GM12878 (cell line): ENCODE data around the gene TRIP11. TPM values are rescaled to one million over a fixed set of nuclear protein-coding genes. Genes with fewer than 3 reads are reported as not detected.

ENCODE experiments used
- ATF3 ChIP-seq: IDR thresholded peaks from 2 replicates; pipeline ENCODE4 v1.6.1; 2011; ENCODE audit warnings: low read depth, mild to moderate bottlenecking, low read length, moderate library complexity, borderline replicate concordance; ENCODE audit errors: extremely low read depth
- BCLAF1 ChIP-seq: fragments of 450-650 bp; IDR thresholded peaks from 2 replicates; pipeline ENCODE4 v1.6.1; 2017; ENCODE audit warnings: antibody characterized with exemption, mild to moderate bottlenecking, moderate library complexity
- BHLHE40 ChIP-seq, 2 experiments: fragments of 450-650 bp in 1 of 2; IDR thresholded peaks; 2 replicates each; pipeline ENCODE4 v1.6.1; 2011 to 2017; ENCODE audit warnings: low read depth in 2 of 2, borderline replicate concordance in 1 of 2, improper control_type of control experiment in 1 of 2, low read length in 1 of 2, mild to moderate bottlenecking in 1 of 2
- CBFB ChIP-seq: IDR thresholded peaks from 2 replicates; pipeline ENCODE4 v1.6.1; 2016; ENCODE audit warnings: antibody characterized with exemption, low read depth
- CHD4 ChIP-seq: fragments of 200-600 bp; sonication (generic); IDR thresholded peaks from 2 replicates; pipeline ENCODE4 v1.6.1; 2016; ENCODE audit warnings: mild to moderate bottlenecking
- HCFC1 ChIP-seq: fragments of 150-350 bp; IDR thresholded peaks from 2 replicates; pipeline ENCODE4 v1.6.1; 2014; ENCODE audit warnings: low read length
- HDAC2 ChIP-seq: fragments of 200-600 bp; sonication (generic); IDR thresholded peaks from 2 replicates; pipeline ENCODE4 v1.6.1; 2017
- HDAC6 ChIP-seq: fragments of 200-600 bp; sonication (generic); IDR thresholded peaks from one replicate; pipeline ENCODE4 v1.8.0; 2017; ENCODE audit warnings: antibody characterized with exemption; ENCODE audit not compliant: unreplicated experiment
- HSF1 ChIP-seq: fragments of 150-350 bp; IDR thresholded peaks from 2 replicates; pipeline ENCODE4 v1.6.1; 2014; ENCODE audit warnings: mild to moderate bottlenecking, low read depth, low read length
- IKZF1 ChIP-seq: fragments of 450-650 bp; conservative IDR thresholded peaks from 2 replicates; pipeline ENCODE4 v1.6.1; 2017; ENCODE audit warnings: antibody characterized with exemption, mild to moderate bottlenecking
- LARP7 ChIP-seq: fragments of 450-650 bp; IDR thresholded peaks from 2 replicates; pipeline ENCODE4 v1.6.1; 2017; ENCODE audit warnings: mild to moderate bottlenecking
- MEF2B ChIP-seq: fragments of 450-650 bp; IDR thresholded peaks from 2 replicates; pipeline ENCODE4 v1.6.1; 2018; ENCODE audit warnings: mild to moderate bottlenecking, moderate library complexity; ENCODE audit not compliant: partially characterized antibody, poor library complexity, severe bottlenecking
- MTA2 ChIP-seq: fragments of 450-650 bp; IDR thresholded peaks from 2 replicates; pipeline ENCODE4 v1.6.1; 2016; ENCODE audit warnings: low read depth, mild to moderate bottlenecking, moderate library complexity
- MTA3 ChIP-seq: IDR thresholded peaks from 2 replicates; pipeline ENCODE4 v1.6.1; 2012; ENCODE audit warnings: low read length, inconsistent platforms, borderline replicate concordance
- NFYA ChIP-seq: IDR thresholded peaks from 2 replicates; pipeline ENCODE4 v1.6.1; 2011; ENCODE audit warnings: low read depth, mild to moderate bottlenecking, low read length, improper control_type of control experiment, borderline replicate concordance
- NR2F1 ChIP-seq: fragments of 450-650 bp; conservative IDR thresholded peaks from 2 replicates; pipeline ENCODE4 v1.6.1; 2017; ENCODE audit warnings: mild to moderate bottlenecking
- NRF1 ChIP-seq: conservative IDR thresholded peaks from 2 replicates; pipeline ENCODE4 v1.6.1; 2011; ENCODE audit warnings: mild to moderate bottlenecking, low read depth, low read length, improper control_type of control experiment
- PAX8 ChIP-seq: fragments of 450-650 bp; IDR thresholded peaks from 2 replicates; pipeline ENCODE4 v1.6.1; 2017; ENCODE audit warnings: mild to moderate bottlenecking, moderate library complexity
- POU2F2 ChIP-seq: IDR thresholded peaks from 3 replicates; pipeline ENCODE4 v1.6.1; 2011; ENCODE audit warnings: low read depth, mild to moderate bottlenecking, low read length, borderline replicate concordance
- RB1 ChIP-seq: fragments of 450-650 bp; formaldehyde crosslinking; IDR thresholded peaks from 2 replicates; pipeline ENCODE4 v1.6.1; 2017; ENCODE audit warnings: mild to moderate bottlenecking, borderline replicate concordance
- RELA ChIP-seq: fragments of 450-650 bp; IDR thresholded peaks from 2 replicates; pipeline ENCODE4 v1.8.0; 2014; ENCODE audit warnings: borderline replicate concordance; ENCODE audit not compliant: partially characterized antibody
- SMAD5 ChIP-seq: IDR thresholded peaks from 2 replicates; pipeline ENCODE4 v1.6.1; 2016; ENCODE audit warnings: antibody characterized with exemption, low read depth
- SP1 ChIP-seq: IDR thresholded peaks from one replicate; pipeline ENCODE4 v1.6.1; 2011; ENCODE audit warnings: low read depth, low read length
- SUPT20H ChIP-seq: IDR thresholded peaks from 2 replicates; pipeline ENCODE4 v1.6.1; 2011; ENCODE audit warnings: low read depth, mild to moderate bottlenecking, low read length, moderate library complexity, borderline replicate concordance; ENCODE audit not compliant: control insufficient read depth
- TCF12 ChIP-seq: IDR thresholded peaks from 2 replicates; pipeline ENCODE4 v1.6.1; 2011; ENCODE audit warnings: low read depth, mild to moderate bottlenecking, low read length
- YY1 ChIP-seq: IDR thresholded peaks from 2 replicates; pipeline ENCODE4 v1.6.1; 2011; ENCODE audit warnings: low read depth, mild to moderate bottlenecking, low read length
- ZBED1 ChIP-seq: IDR thresholded peaks from 2 replicates; pipeline ENCODE4 v1.6.1; 2016; ENCODE audit warnings: borderline replicate concordance
- polyA plus RNA-seq, 11 experiments: library from polyadenylated mRNA; depleted of rRNA in 4 of 11; unstranded in 6 of 11; stranded (reverse) in 5 of 11; fragments of >200 nt; fragmentation: Nextera tagmentation in 4 of 11; fragmentation: Illumina TruSeq in 1 of 11; extraction: Ambion mirVana in 4 of 11; extraction: Trizol in 1 of 11; gene quantifications; 1 replicate in 1 of 11; 2 replicates in 10 of 11; pipeline versions ENCODE4 v1.2.1 to v1.2.3, GENCODE V29; 2011 to 2016; ENCODE audit warnings: inconsistent platforms in 2 of 11, missing spikeins in 2 of 11, low read depth in 1 of 11
- total RNA-seq, 4 experiments: library from RNA; depleted of rRNA in 3 of 4; stranded (reverse); fragments of >200 nt in 3 of 4; fragmentation: Illumina TruSeq in 1 of 4; extraction: Trizol in 1 of 4; gene quantifications; 2 replicates each; pipeline versions ENCODE4 v1.2.1 to v1.2.3, GENCODE V29; 2013 to 2021

TRIP11 gene
- total and polyA plus RNA-seq, 10 of the 15 experiments (the other 5 are each of a cell fraction or from before 2014, with no cell fraction given): 5.3 to 46.1 (median 19.9) TPM

- no peak for TF ChIP-seq HDAC6
- TF ChIP-seq HSF1: 0 out of 2 replicates have a peak, but pooled peaks have one; percentile 18
- TF ChIP-seq PAX8: no peak
- 0 out of 2 replicates have a peak, but pooled peaks have one; percentile 31 for TF ChIP-seq HDAC2
- peak; percentile 97 for TF ChIP-seq CBFB
- TF ChIP-seq NR2F1: peak; percentile 41; the same call in 1 of the 2 replicates
- no peak for TF ChIP-seq NFYA
- no peak for TF ChIP-seq SUPT20H
- TF ChIP-seq YY1: peak; percentile 98
- 0 out of 2 replicates have a peak, but pooled peaks have one; percentile 64 for TF ChIP-seq RB1
- peak; percentile 70 for TF ChIP-seq HCFC1
- peak; percentile 37 to 71; a peak in 3 of 4 replicates for TF ChIP-seq BHLHE40 (IDR thresholded peaks at IDR 0.05; ENCODE audit: borderline replicate concordance in 1 of 2, low read depth in 2 of 2, low read length in 1 of 2)
- TF ChIP-seq ZBED1: no peak; the same call in 1 of the 2 replicates
- peak; percentile 92; the same call in 2 of the 3 replicates for TF ChIP-seq POU2F2
- TF ChIP-seq ATF3: no peak
- peak; percentile 54 for TF ChIP-seq MTA2
- TF ChIP-seq TCF12: peak; percentile 69; the same call in 1 of the 2 replicates
- peak; percentile 82 for TF ChIP-seq IKZF1
- 0 out of 2 replicates have a peak, but pooled peaks have one; percentile 59 for TF ChIP-seq LARP7
- no peak for TF ChIP-seq NRF1
- no peak for TF ChIP-seq BCLAF1
- peak; percentile 14; the same call in 1 of the 2 replicates for TF ChIP-seq MTA3
- TF ChIP-seq CHD4: no peak
- peak; percentile 24 for TF ChIP-seq SP1
- peak; percentile 92 for TF ChIP-seq SMAD5
- peak; percentile 80 for TF ChIP-seq RELA
- TF ChIP-seq MEF2B: peak; percentile 30
Measured at GRCh38 chr14:92039719-92040430, at the start of gene TRIP11 (continued).
